Measurements from ENCODE around the gene PABPN1L. TPM values are rescaled to one million over a fixed set of nuclear protein-coding genes. Genes with fewer than 3 reads are reported as not detected.

Gene PABPN1L
- total and polyA plus RNA-seq, 2 donors (not counting 1 experiment from before 2014, with no cell fraction given), result 0.21 to 0.84 TPM

- 95% methylated on average over 15 of the region's 17 CpGs for WGBS (ENCODE audit: insufficient coverage)
- Histone ChIP-seq H4K20me1 (ENCODE audit: control insufficient read depth, insufficient read depth, low read length, poor library complexity, severe bottlenecking) (peaks cover 45% of the 10 kb centered on the region), H3K4me2 (replicated peaks; ENCODE audit: low read depth, low read length, poor library complexity, severe bottlenecking) (no peak overlapping the region), H3K36me3 (replicated peaks in 1 of 2; ENCODE audit: control extremely low read depth in 1 of 2, control insufficient read depth in 1 of 2, extremely low read depth in 1 of 2, insufficient read depth in 2 of 2, low read length in 1 of 2) (peaks cover 0 to 10% of the 10 kb centered on the region in 2 experiments), H3K4me1 (ENCODE audit: control insufficient read depth in 2 of 2, insufficient read depth in 2 of 2, low read length in 2 of 2) (peaks cover 30 to 32% of the 10 kb centered on the region in 2 donors), H3K9me3 (ENCODE audit: control extremely low read depth in 1 of 3, control insufficient read depth in 2 of 3, insufficient read depth in 1 of 3, low read length in 2 of 3) (no peaks in the 10 kb centered on the region), H3K9ac (ENCODE audit: low read length) (no peak overlapping the region), H3K27ac (ENCODE audit: low read length in 2 of 2) (peak overlapping the region in 1 of 2 donors; percentile 84), H3K79me2 (ENCODE audit: control insufficient read depth, insufficient read depth, low read length) (peaks cover 22% of the 10 kb centered on the region), H2AFZ (ENCODE audit: insufficient read depth, low read depth, low read length, poor library complexity, severe bottlenecking) (no peak overlapping the region), H3K27me3 (replicated peaks in 1 of 4; ENCODE audit: control extremely low read depth in 1 of 4, control insufficient read depth in 3 of 4, insufficient read depth in 4 of 4, low read length in 3 of 4) (no peaks in the 10 kb centered on the region), H3K4me3 (ENCODE audit: control extremely low read depth in 1 of 5, extremely low read depth in 1 of 5, insufficient read depth in 1 of 5, low read depth in 2 of 5, low read length in 4 of 5) (no peak overlapping the region)
- intact Hi-C loops (cut with micrococcal nuclease), result no loop called here
- Mint-ChIP-seq H3K4me3 (no peak overlapping the region), H3K27ac (no peak overlapping the region), H3K9me3 (ENCODE audit: insufficient read depth) (no peaks in the 10 kb centered on the region), H3K4me1 (peaks cover 34% of the 10 kb centered on the region), H3K27me3 (no peaks in the 10 kb centered on the region)
- CTCF ChIA-PET, result no interaction called here
- ATAC-seq (ENCODE audit: low read depth) (no peak), DNase-seq (no peak)
- TF ChIP-seq EZH2 (IDR thresholded peaks at IDR 0.05; ENCODE audit: borderline replicate concordance, insufficient read depth, low read depth, low read length, poor library complexity, severe bottlenecking) (no peak), CTCF (IDR thresholded peaks at IDR 0.05) (no peak)
- POLR2A ChIA-PET, result no interaction called here
Measured at GRCh38 chr16:88853325-88853941, 13.0 kb downstream of the PABPN1L start.

GRCh38 chr16:88851616-88852015, 14.8 kb downstream of the PABPN1L start:
- peaks cover 0 to 16% of the 10 kb centered on the region in 2 experiments for H3K36me3 ChIP-seq (replicated peaks in 1 of 2; ENCODE audit: control extremely low read depth in 1 of 2, control insufficient read depth in 1 of 2, extremely low read depth in 1 of 2, insufficient read depth in 2 of 2, low read length in 1 of 2)
- no peak overlapping the region for H3K4me2 ChIP-seq (replicated peaks; ENCODE audit: low read depth, low read length, poor library complexity, severe bottlenecking)
- no peaks in the 10 kb centered on the region for H3K9me3 ChIP-seq (ENCODE audit: control extremely low read depth in 1 of 3, control insufficient read depth in 2 of 3, insufficient read depth in 1 of 3, low read length in 2 of 3)
- intact Hi-C loops (cut with micrococcal nuclease), result no loop called here
- 96% methylated on average over 19 of the region's 19 CpGs for WGBS (ENCODE audit: insufficient coverage)
- no peak overlapping the region for H3K9ac ChIP-seq (ENCODE audit: low read length)
- H4K20me1 ChIP-seq (ENCODE audit: control insufficient read depth, insufficient read depth, low read length, poor library complexity, severe bottlenecking), result peaks cover 33% of the 10 kb centered on the region
- no peak for ATAC-seq (ENCODE audit: low read depth)
- CTCF ChIA-PET, result interaction anchor here (1.1 kb wide), 1 partner anchor 364 kb away, joined by 3 read pairs; no protein-coding TSS in a partner anchor
- H3K4me1 ChIP-seq (ENCODE audit: control insufficient read depth in 2 of 2, insufficient read depth in 2 of 2, low read length in 2 of 2), result peaks cover 20 to 23% of the 10 kb centered on the region in 2 donors
- no peak for DNase-seq
- Mint-ChIP-seq H3K4me1 (peaks cover 23% of the 10 kb centered on the region), H3K4me3 (no peak overlapping the region), H3K27ac (no peak overlapping the region), H3K27me3 (no peaks in the 10 kb centered on the region), H3K9me3 (ENCODE audit: insufficient read depth) (no peaks in the 10 kb centered on the region)
- peaks cover 23% of the 10 kb centered on the region for H3K79me2 ChIP-seq (ENCODE audit: control insufficient read depth, insufficient read depth, low read length)
- H3K27ac ChIP-seq (ENCODE audit: low read length in 2 of 2), result no peak overlapping the region
- POLR2A ChIA-PET, result no interaction called here
- H3K4me3 ChIP-seq (ENCODE audit: control extremely low read depth in 1 of 5, extremely low read depth in 1 of 5, insufficient read depth in 1 of 5, low read depth in 2 of 5, low read length in 4 of 5), result no peak overlapping the region
- H2AFZ ChIP-seq (ENCODE audit: insufficient read depth, low read depth, low read length, poor library complexity, severe bottlenecking), result no peak overlapping the region
- no peaks in the 10 kb centered on the region for H3K27me3 ChIP-seq (replicated peaks in 1 of 4; ENCODE audit: control extremely low read depth in 1 of 4, control insufficient read depth in 3 of 4, insufficient read depth in 4 of 4, low read length in 3 of 4)
- no peak for TF ChIP-seq CTCF (IDR thresholded peaks at IDR 0.05)
- no peak for TF ChIP-seq EZH2 (IDR thresholded peaks at IDR 0.05; ENCODE audit: borderline replicate concordance, insufficient read depth, low read depth, low read length, poor library complexity, severe bottlenecking)
